Ammon's horn (tissue), 1 donor: ENCODE data around the gene ATG9B.

ENCODE experiments used
- DNase-seq: peaks from one replicate; pipeline ENCODE4 v3.0.0-alpha.2; 2016; ENCODE audit warnings: low spot score

Gene ATG9B

GRCh38 chr7:150981644-150982043 is 42.6 kb downstream of the ATG9B start:
- no peak for DNase-seq

GRCh38 chr7:150980663-150981062 is 43.6 kb downstream of the ATG9B start:
- no peak for DNase-seq

GRCh38 chr7:150979713-150980390 is 44.4 kb downstream of the ATG9B start:
- no peak for DNase-seq

- DNase-seq, result peak; percentile 71
Measured at GRCh38 chr7:150978126-150978789, 46.0 kb downstream of the ATG9B start, which contains the start of gene KCNH2. Gene KCNH2 (minus strand): TSS chr7:150978321. CDS start chr7:150977913, 408 bp downstream.

GRCh38 chr7:150977382-150978125 is 46.7 kb downstream of the ATG9B start:
- DNase-seq, result no peak

GRCh38 chr7:150976529-150977381 is 47.5 kb downstream of the ATG9B start:
- DNase-seq, result no peak

- no peak for DNase-seq
Measured at GRCh38 chr7:150975536-150976319, 48.6 kb downstream of the ATG9B start.

- DNase-seq, result peak; percentile 49
Measured at GRCh38 chr7:150974468-150975391, 49.6 kb downstream of the ATG9B start.

- no peak for DNase-seq
Measured at GRCh38 chr7:150973571-150974451, 50.5 kb downstream of the ATG9B start.

GRCh38 chr7:150972741-150973140 is 51.6 kb downstream of the ATG9B start:
- no peak for DNase-seq

GRCh38 chr7:150972023-150972468 is 52.2 kb downstream of the ATG9B start:
- peak; percentile 80 for DNase-seq

GRCh38 chr7:150971242-150972022 is 52.9 kb downstream of the ATG9B start:
- DNase-seq, result no peak

- no peak for DNase-seq
Measured at GRCh38 chr7:150970424-150970823, 53.9 kb downstream of the ATG9B start.

GRCh38 chr7:150969475-150969874 is 54.8 kb downstream of the ATG9B start:
- DNase-seq, result no peak

GRCh38 chr7:150968734-150969372 is 55.4 kb downstream of the ATG9B start:
- no peak for DNase-seq

GRCh38 chr7:150968056-150968733 is 56.1 kb downstream of the ATG9B start:
- DNase-seq, result no peak

GRCh38 chr7:150967349-150967748 is 56.9 kb downstream of the ATG9B start:
- no peak for DNase-seq
